IPS-18a (cell line): ENCODE measurements around the gene OR8J3.

Source experiments
- H3K27ac ChIP-seq: one replicate; pipeline ENCODE4 v1.5.1; 2013; ENCODE audit warnings: low read length
- H3K27me3 ChIP-seq: one replicate; pipeline ENCODE4 v1.6.1; 2013; ENCODE audit warnings: mild to moderate bottlenecking, low read length; ENCODE audit not compliant: control insufficient read depth, insufficient read depth
- H3K36me3 ChIP-seq: one replicate; pipeline ENCODE4 v1.6.1; 2013; ENCODE audit warnings: low read depth, low read length; ENCODE audit not compliant: control insufficient read depth
- H3K4me1 ChIP-seq: one replicate; pipeline ENCODE4 v1.6.1; 2013; ENCODE audit warnings: low read depth, low read length; ENCODE audit not compliant: control insufficient read depth
- H3K4me3 ChIP-seq: one replicate; pipeline ENCODE4 v1.5.1; 2013; ENCODE audit warnings: low read length
- H3K9ac ChIP-seq: one replicate; pipeline ENCODE4 v1.6.1; 2013; ENCODE audit warnings: mild to moderate bottlenecking, low read length, moderate library complexity
- H3K9me3 ChIP-seq: one replicate; pipeline ENCODE4 v1.6.1; 2013; ENCODE audit warnings: low read depth, low read length; ENCODE audit not compliant: control insufficient read depth

OR8J3 gene

DNA sequence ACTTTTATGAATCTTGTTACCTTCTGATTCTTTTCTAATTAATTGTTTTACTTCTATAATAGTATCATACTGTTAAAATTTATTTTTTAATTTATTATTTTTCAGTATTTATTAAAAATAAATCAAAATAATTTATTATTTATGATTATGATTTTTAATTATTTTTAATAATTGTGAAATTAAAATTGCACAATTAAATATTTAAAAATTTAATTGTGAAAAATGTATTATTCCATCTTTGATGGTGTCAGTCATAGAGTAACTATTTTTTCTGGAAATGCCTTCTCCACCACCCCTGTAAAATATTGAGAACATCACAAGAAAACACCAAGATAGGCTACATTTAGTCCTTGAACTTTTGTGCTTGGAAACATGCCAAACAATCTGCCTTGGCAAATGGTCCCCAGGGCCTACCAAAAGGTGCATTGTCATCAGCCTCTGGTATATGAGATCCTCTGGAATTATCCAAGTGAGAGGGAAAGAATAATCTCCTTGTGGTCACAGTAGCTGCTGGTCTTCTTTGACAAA lies 36.7 kb downstream of the OR8J3 start, which contains the start of gene OR8H2:
Gene OR8H2 (plus strand): TSS at position 478 of the 528 bp plus-strand sequence. CDS start 1,356 bp downstream, outside the sequence.
- no peaks in the 10 kb centered on the region for H3K27me3 ChIP-seq
- H3K4me3 ChIP-seq, result no peak within 1 kb of the TSS
- no peak within 1 kb of the TSS for H3K9ac ChIP-seq
- no peaks in the 10 kb centered on the region for H3K36me3 ChIP-seq
- H3K4me1 ChIP-seq, result no peaks in the 10 kb centered on the region
- H3K27ac ChIP-seq, result no peak within 1 kb of the TSS
- H3K9me3 ChIP-seq, result no peaks in the 10 kb centered on the region

DNA sequence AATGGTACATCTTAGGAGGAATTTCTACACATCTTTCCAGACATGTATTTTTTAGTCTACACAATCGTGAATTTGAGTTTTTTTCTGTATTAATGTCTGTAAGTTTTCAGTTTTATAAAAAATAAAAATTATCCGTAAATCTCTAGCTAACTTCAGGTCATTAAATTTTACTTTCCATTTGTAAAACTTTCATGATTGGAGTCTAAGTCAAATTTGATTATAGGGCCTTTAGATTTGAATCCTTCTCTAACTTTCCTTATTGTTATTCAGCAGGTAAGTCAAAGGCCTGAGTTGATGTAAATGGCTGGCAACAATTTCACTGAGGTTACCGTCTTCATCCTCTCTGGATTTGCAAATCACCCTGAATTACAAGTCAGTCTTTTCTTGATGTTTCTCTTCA lies 47.0 kb downstream of the OR8J3 start, which contains the start of gene OR8I2:
Gene OR8I2 (plus strand): TSS at position 301 of the 400 bp plus-strand sequence. CDS start 0 bp downstream, at position 301.
- H3K9ac ChIP-seq, result no peak within 1 kb of the TSS
- no peaks in the 10 kb centered on the region for H3K27me3 ChIP-seq
- H3K27ac ChIP-seq, result no peak within 1 kb of the TSS
- no peak within 1 kb of the TSS for H3K4me3 ChIP-seq
- H3K4me1 ChIP-seq, result no peaks in the 10 kb centered on the region
- H3K9me3 ChIP-seq, result no peaks in the 10 kb centered on the region
- H3K36me3 ChIP-seq, result no peaks in the 10 kb centered on the region

DNA sequence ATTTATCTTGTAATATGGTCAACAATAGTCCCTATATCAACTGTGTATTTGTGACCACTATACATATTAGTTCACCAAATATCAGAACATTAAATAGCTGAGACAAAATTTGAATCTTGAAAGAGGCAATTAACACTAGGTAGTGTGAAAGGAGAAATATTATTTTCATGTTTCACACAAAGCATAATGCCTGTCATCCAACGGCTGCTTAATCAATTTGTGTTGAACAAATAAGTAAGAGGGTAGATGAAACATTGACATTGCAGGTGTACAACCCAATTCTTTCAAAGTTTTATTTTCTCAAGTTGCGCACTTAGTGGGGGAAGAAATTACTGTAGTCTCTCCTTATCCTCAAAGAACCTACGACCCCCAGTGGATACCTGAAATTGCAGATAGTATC lies 50.3 kb downstream of the OR8J3 start:
- Histone ChIP-seq H3K27ac (no peak overlapping the region), H3K27me3 (no peaks in the 10 kb centered on the region), H3K36me3 (no peaks in the 10 kb centered on the region), H3K9ac (no peak overlapping the region), H3K9me3 (no peaks in the 10 kb centered on the region), H3K4me3 (no peak overlapping the region), H3K4me1 (no peaks in the 10 kb centered on the region)
